A549 (cell line): ENCODE measurements around the gene SH3RF3.

Source experiments
- BHLHE40 ChIP-seq: IDR thresholded peaks from 2 replicates; pipeline ENCODE4 v1.6.1; 2012; ENCODE audit warnings: low read depth, low read length, inconsistent platforms
- CEBPB ChIP-seq, 2 experiments: fragments of >200 bp in 1 of 2; sonication (Bioruptor Twin) in 1 of 2; formaldehyde crosslinking in 1 of 2; IDR thresholded peaks; 2 replicates each; pipeline ENCODE4 v1.6.1; 2012 to 2016
- CTCF ChIP-seq: fragments of >200 bp; sonication (Bioruptor Twin); formaldehyde crosslinking; IDR thresholded peaks from 3 replicates; pipeline ENCODE4 v1.5.1; 2016
- EP300 ChIP-seq, 2 experiments: fragments of >200 bp; sonication (Bioruptor Twin); formaldehyde crosslinking; IDR thresholded peaks; 2 replicates in 1 of 2; 3 replicates in 1 of 2; pipeline ENCODE4 v1.6.1; 2016 to 2017

DNA sequence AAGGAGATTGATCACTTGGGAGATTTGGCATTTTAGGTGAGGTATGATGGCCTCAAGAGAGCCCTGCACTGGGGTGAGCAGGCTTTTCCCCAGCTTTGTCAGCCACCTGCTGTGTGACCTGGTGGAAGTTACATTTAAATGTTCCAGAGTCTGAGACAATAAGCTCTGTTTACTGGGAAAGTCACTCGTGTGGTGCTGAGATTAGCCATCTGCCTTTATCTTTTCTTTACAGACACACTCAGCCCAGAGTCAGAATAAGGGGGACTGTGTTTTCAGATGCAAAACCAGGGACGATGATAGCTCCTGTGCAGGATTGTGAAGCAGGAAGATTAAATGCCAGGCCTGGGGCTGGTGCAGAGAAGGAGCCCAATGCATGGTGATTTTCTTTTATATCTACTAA lies 47.9 kb downstream of the SH3RF3 start:
- TF ChIP-seq CTCF (no peak), EP300 (IDR thresholded peaks at IDR 0.05) (no peak), CEBPB (IDR thresholded peaks at IDR 0.05) (no peak), BHLHE40 (no peak)
